ENCODE results near the gene HPS6.

DNA sequence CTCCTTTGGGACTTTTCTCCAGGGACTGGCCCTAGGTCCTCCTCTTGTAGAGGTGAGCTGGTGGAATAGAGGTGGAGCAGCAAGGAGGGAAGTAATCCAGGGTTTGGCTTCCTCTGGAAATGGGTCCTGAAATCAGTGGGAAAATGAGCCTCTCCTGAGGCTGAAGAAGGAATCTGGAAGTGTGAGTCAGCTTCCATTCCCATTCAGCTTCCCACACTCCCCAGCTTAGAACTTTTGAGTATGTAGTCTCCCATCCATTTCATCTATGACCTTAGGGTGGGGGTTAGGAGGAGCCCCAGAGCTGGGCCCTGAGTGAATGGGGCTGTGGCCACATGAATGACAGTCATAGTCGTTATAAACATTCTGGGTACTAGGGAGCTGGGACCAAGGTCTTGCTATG is 37.3 kb downstream of the HPS6 start:
- TF ChIP-seq, protein P1, sequence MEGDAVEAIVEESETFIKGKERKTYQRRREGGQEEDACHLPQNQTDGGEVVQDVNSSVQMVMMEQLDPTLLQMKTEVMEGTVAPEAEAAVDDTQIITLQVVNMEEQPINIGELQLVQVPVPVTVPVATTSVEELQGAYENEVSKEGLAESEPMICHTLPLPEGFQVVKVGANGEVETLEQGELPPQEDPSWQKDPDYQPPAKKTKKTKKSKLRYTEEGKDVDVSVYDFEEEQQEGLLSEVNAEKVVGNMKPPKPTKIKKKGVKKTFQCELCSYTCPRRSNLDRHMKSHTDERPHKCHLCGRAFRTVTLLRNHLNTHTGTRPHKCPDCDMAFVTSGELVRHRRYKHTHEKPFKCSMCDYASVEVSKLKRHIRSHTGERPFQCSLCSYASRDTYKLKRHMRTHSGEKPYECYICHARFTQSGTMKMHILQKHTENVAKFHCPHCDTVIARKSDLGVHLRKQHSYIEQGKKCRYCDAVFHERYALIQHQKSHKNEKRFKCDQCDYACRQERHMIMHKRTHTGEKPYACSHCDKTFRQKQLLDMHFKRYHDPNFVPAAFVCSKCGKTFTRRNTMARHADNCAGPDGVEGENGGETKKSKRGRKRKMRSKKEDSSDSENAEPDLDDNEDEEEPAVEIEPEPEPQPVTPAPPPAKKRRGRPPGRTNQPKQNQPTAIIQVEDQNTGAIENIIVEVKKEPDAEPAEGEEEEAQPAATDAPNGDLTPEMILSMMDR (IDR thresholded peaks at IDR 0.05), result no peak
- no peak for TF ChIP-seq POLR2A (IDR thresholded peaks at IDR 0.05)
- TF ChIP-seq POLR2AphosphoS5 (IDR thresholded peaks at IDR 0.05), result no peak

All from prostate gland (tissue), 2 donors.